Small intestine (tissue), 7 donors: ENCODE results near the gene RAI1. TPM values are rescaled to one million over a fixed set of nuclear protein-coding genes. Genes with fewer than 3 reads are reported as not detected.

Experiments
- DNase-seq, 2 donors: peaks; one replicate each; pipeline versions ENCODE4 v3.0.0 to v3.0.0-alpha.2; 2013
- FAIRE-seq: peaks from 2 replicates; lab custom pipeline; 2012; peaks lifted over from hg19 to GRCh38; lab: Jason Lieb, UNC
- H3K27ac ChIP-seq, 3 donors: one replicate each; pipeline ENCODE4 v1.5.1; 2013; ENCODE audit warnings: low read length in 2 of 3, mild to moderate bottlenecking in 2 of 3, control low read depth in 1 of 3, inconsistent platforms in 1 of 3, low read depth in 1 of 3, moderate library complexity in 1 of 3
- H3K27me3 ChIP-seq, 3 donors: one replicate each; pipeline ENCODE4 v1.6.1; 2013; ENCODE audit warnings: low read length in 3 of 3, inconsistent platforms in 1 of 3; ENCODE audit not compliant: control insufficient read depth in 3 of 3, insufficient read depth in 3 of 3
- H3K36me3 ChIP-seq, 3 donors: one replicate each; pipeline ENCODE4 v1.6.1; 2013; ENCODE audit warnings: low read length in 3 of 3, inconsistent platforms in 1 of 3, low read depth in 1 of 3, mild to moderate bottlenecking in 1 of 3, moderate library complexity in 1 of 3; ENCODE audit not compliant: control insufficient read depth in 3 of 3, insufficient read depth in 2 of 3
- H3K4me1 ChIP-seq, 3 donors: one replicate each; pipeline ENCODE4 v1.6.1; 2013; ENCODE audit warnings: low read length in 2 of 3, inconsistent platforms in 1 of 3, low read depth in 1 of 3, mild to moderate bottlenecking in 1 of 3, moderate library complexity in 1 of 3; ENCODE audit not compliant: control insufficient read depth in 3 of 3, insufficient read depth in 2 of 3
- H3K4me3 ChIP-seq, 3 donors: one replicate each; pipeline ENCODE4 v1.5.1; 2013; ENCODE audit warnings: low read length in 3 of 3, control low read depth in 1 of 3, inconsistent platforms in 1 of 3, low read depth in 1 of 3, mild to moderate bottlenecking in 1 of 3, moderate library complexity in 1 of 3
- H3K9me3 ChIP-seq, 2 donors: one replicate each; pipeline ENCODE4 v1.6.1; 2013; ENCODE audit warnings: low read depth in 1 of 2, low read length in 1 of 2; ENCODE audit not compliant: control insufficient read depth in 2 of 2, insufficient read depth in 1 of 2
- WGBS, 3 donors: extraction: QIAGEN DNeasy Blood & Tissue Kit; methylation state at CpG; one replicate each; pipeline ENCODE4 v1.1.7; 2013; 5-methylcytosine and 5-hydroxymethylcytosine counted together
- polyA plus RNA-seq, 4 donors: library from polyadenylated mRNA; stranded (reverse) in 3 of 4; unstranded in 1 of 4; fragments of 200-250 nt in 3 of 4; fragments of 120-200 nt in 1 of 4; gene quantifications; one replicate each; pipeline versions ENCODE4 v1.2.1 to v1.2.3, GENCODE V29; 2013
- donor health status: healthy with polysubstance abuse.
- donor health status: control.
- donor health status: control.
- donor health status: Bipolar disorder and iron deficiency.
- donor health status: healthy.

Gene RAI1
- polyA plus RNA-seq, 4 donors = 2.4 to 20.7 (median 6.2) TPM

DNA sequence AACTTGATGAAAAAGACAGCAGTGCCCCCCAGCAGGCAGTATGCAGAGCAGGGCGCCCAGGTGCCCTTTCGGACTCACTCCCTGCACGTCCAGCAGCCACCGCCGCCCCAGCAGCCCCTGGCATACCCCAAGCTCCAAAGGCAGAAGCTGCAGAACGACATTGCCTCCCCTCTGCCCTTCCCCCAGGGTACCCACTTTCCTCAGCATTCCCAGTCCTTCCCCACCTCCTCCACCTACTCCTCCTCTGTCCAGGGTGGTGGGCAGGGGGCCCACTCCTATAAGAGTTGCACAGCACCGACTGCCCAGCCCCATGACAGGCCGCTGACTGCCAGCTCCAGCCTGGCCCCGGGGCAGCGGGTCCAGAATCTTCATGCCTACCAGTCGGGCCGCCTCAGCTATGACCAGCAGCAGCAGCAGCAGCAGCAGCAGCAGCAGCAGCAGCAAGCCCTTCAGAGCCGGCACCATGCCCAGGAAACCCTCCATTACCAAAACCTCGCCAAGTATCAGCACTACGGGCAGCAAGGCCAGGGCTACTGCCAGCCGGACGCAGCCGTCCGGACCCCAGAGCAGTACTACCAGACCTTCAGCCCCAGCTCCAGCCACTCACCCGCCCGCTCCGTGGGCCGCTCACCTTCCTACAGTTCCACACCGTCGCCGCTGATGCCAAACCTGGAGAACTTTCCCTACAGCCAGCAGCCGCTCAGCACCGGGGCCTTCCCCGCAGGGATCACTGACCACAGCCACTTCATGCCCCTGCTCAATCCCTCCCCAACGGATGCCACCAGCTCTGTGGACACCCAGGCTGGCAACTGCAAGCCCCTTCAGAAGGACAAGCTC, 112.3 kb downstream of the RAI1 start:
- WGBS, 3 donors = 92 to 96% (median 93%) methylated on average over 28 to 30 of the region's 30 CpGs
- Histone ChIP-seq H3K27me3 (no peaks in the 10 kb centered on the region), H3K4me1 (peaks cover 0 to 31% (median 2%) of the 10 kb centered on the region in 3 donors), H3K9me3 (no peaks in the 10 kb centered on the region), H3K4me3 (no peak overlapping the region), H3K27ac (no peak overlapping the region), H3K36me3 (peaks cover 2 to 70% (median 11%) of the 10 kb centered on the region in 3 donors)
- FAIRE-seq (no peak), DNase-seq (no peak)

GRCh38 chr17:17794382-17794781, 113.1 kb downstream of the RAI1 start:
- FAIRE-seq (no peak), DNase-seq (no peak)
- H3K36me3 ChIP-seq = peaks cover 2 to 75% (median 9%) of the 10 kb centered on the region in 3 donors

GRCh38 chr17:17795296-17795695, 114.0 kb downstream of the RAI1 start:
- FAIRE-seq = no peak
- 90 to 95% (median 92%) methylated on average over 6 to 12 of the region's 12 CpGs for WGBS, 3 donors

More at GRCh38 chr17:17794382-17794781, 113.1 kb downstream of the RAI1 start:
- Histone ChIP-seq H3K4me1 (peaks cover 0 to 31% (median 2%) of the 10 kb centered on the region in 3 donors), H3K4me3 (no peak overlapping the region), H3K27ac (no peak overlapping the region), H3K27me3 (no peaks in the 10 kb centered on the region), H3K9me3 (no peaks in the 10 kb centered on the region)
- 93 to 95% (median 94%) methylated on average over 28 to 31 of the region's 31 CpGs for WGBS, 3 donors

GRCh38 chr17:17795946-17796786, 114.9 kb downstream of the RAI1 start:
- FAIRE-seq = no peak
- Histone ChIP-seq H3K4me1 (peaks cover 0 to 18% (median 0%) of the 10 kb centered on the region in 3 donors), H3K27me3 (no peaks in the 10 kb centered on the region), H3K27ac (no peak overlapping the region), H3K9me3 (no peaks in the 10 kb centered on the region), H3K4me3 (no peak overlapping the region), H3K36me3 (peaks cover 2 to 92% (median 9%) of the 10 kb centered on the region in 3 donors)
- DNase-seq = no peak
- WGBS, 3 donors = 94 to 96% (median 96%) methylated on average over 35 to 40 of the region's 40 CpGs

More at GRCh38 chr17:17795296-17795695, 114.0 kb downstream of the RAI1 start:
- no peak overlapping the region for H3K4me3 ChIP-seq
- H3K36me3 ChIP-seq = peaks cover 2 to 84% (median 9%) of the 10 kb centered on the region in 3 donors
- H3K4me1 ChIP-seq = peaks cover 0 to 23% (median 0%) of the 10 kb centered on the region in 3 donors
- DNase-seq = no peak
- no peaks in the 10 kb centered on the region for H3K27me3 ChIP-seq
- H3K9me3 ChIP-seq = no peaks in the 10 kb centered on the region
- H3K27ac ChIP-seq = no peak overlapping the region

DNA sequence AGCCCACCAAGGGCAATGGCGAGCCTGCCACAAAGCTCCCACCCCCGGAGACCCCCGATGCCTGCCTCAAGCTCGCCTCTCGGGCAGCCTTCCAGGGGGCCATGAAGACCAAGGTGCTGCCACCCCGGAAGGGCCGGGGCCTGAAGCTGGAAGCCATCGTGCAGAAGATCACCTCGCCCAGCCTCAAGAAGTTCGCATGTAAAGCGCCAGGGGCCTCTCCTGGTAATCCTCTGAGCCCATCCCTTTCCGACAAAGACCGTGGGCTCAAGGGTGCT, 115.5 kb downstream of the RAI1 start:
- FAIRE-seq = no peak
- Histone ChIP-seq H3K4me3 (no peak overlapping the region), H3K4me1 (peaks cover 0 to 13% (median 0%) of the 10 kb centered on the region in 3 donors), H3K27ac (no peak overlapping the region), H3K36me3 (peaks cover 2 to 93% (median 9%) of the 10 kb centered on the region in 3 donors), H3K27me3 (no peaks in the 10 kb centered on the region), H3K9me3 (no peaks in the 10 kb centered on the region)
- 93 to 96% (median 94%) methylated on average over 13 of the region's 13 CpGs for WGBS, 3 donors
- no peak for DNase-seq

GRCh38 chr17:17797119-17797809, 116.0 kb downstream of the RAI1 start:
- 92 to 96% (median 94%) methylated on average over 30 of the region's 30 CpGs for WGBS, 3 donors
- Histone ChIP-seq H3K9me3 (no peaks in the 10 kb centered on the region), H3K4me1 (peaks cover 0 to 8% (median 0%) of the 10 kb centered on the region in 3 donors), H3K27me3 (no peaks in the 10 kb centered on the region), H3K27ac (no peak overlapping the region), H3K36me3 (peaks cover 2 to 95% (median 9%) of the 10 kb centered on the region in 3 donors), H3K4me3 (no peak overlapping the region)
- FAIRE-seq (no peak), DNase-seq (no peak)

GRCh38 chr17:17798010-17798556, 116.8 kb downstream of the RAI1 start:
- no peak for FAIRE-seq
- H3K36me3 ChIP-seq = peaks cover 2 to 98% (median 9%) of the 10 kb centered on the region in 3 donors
- no peaks in the 10 kb centered on the region for H3K9me3 ChIP-seq
- no peak overlapping the region for H3K4me3 ChIP-seq
- WGBS, 3 donors = 93 to 94% (median 94%) methylated on average over 24 to 25 of the region's 25 CpGs
- DNase-seq = no peak
- peaks cover 0 to 4% (median 0%) of the 10 kb centered on the region in 3 donors for H3K4me1 ChIP-seq
- H3K27ac ChIP-seq = no peak overlapping the region
- no peaks in the 10 kb centered on the region for H3K27me3 ChIP-seq
